B cell (primary cell): Measurements from ENCODE around the gene ZNF618. TPM values are rescaled to one million over a fixed set of nuclear protein-coding genes. Genes with fewer than 3 reads are reported as not detected.

Source experiments
- ATAC-seq: fragments of 200-7000 bp; cut with Tn5 transposase; one replicate; pipeline ENCODE4 v1.10.0; 2021; ENCODE audit warnings: low read depth, mild to moderate bottlenecking, moderate number of reproducible peaks, moderate library complexity
- CTCF ChIA-PET: fragments of 350-600 bp; sonication (Branson Sonifier 250); formaldehyde crosslinking; loops from one replicate; lab custom pipeline; 2021; ENCODE audit warnings: antibody characterized with exemption, inconsistent platforms; lab: Charles Lee
- POLR2A ChIA-PET: fragments of 350-600 bp; sonication (Branson Sonifier 250); formaldehyde crosslinking; loops from one replicate; lab custom pipeline; 2021; ENCODE audit warnings: antibody characterized with exemption; lab: Charles Lee
- DNase-seq: peaks from one replicate; pipeline ENCODE4 v3.0.0; 2013
- H2AFZ ChIP-seq: 2 replicates; pipeline ENCODE4 v1.6.1; 2012; ENCODE audit warnings: mild to moderate bottlenecking, low read depth, low read length; ENCODE audit not compliant: insufficient read depth, poor library complexity, severe bottlenecking
- H3K27ac ChIP-seq, 2 donors: 1 replicate in 1 of 2; 2 replicates in 1 of 2; pipeline ENCODE4 v1.5.1; 2012 to 2013; ENCODE audit warnings: low read length in 2 of 2, mild to moderate bottlenecking in 2 of 2, moderate library complexity in 1 of 2
- H3K27me3 ChIP-seq, 4 experiments: fragments of 200-600 bp in 1 of 4; sonication (generic) in 1 of 4; replicated peaks in 1 of 4; 1 replicate in 2 of 4; 2 replicates in 2 of 4; pipeline versions ENCODE4 v1.6.1 to v1.7.0; 2013 to 2016; ENCODE audit warnings: low read length in 3 of 4, mild to moderate bottlenecking in 2 of 4, mixed read lengths in 1 of 4, moderate library complexity in 1 of 4; ENCODE audit not compliant: insufficient read depth in 4 of 4, control insufficient read depth in 3 of 4; ENCODE audit errors: control extremely low read depth in 1 of 4
- H3K36me3 ChIP-seq, 2 experiments: replicated peaks in 1 of 2; 1 replicate in 1 of 2; 2 replicates in 1 of 2; pipeline versions ENCODE4 v1.6.1 to v1.7.1; 2013; ENCODE audit warnings: low read length in 1 of 2; ENCODE audit not compliant: insufficient read depth in 2 of 2, control insufficient read depth in 1 of 2; ENCODE audit errors: control extremely low read depth in 1 of 2, extremely low read depth in 1 of 2
- H3K4me1 ChIP-seq, 2 donors: fragments of 200-600 bp in 1 of 2; sonication (generic) in 1 of 2; 1 replicate in 1 of 2; 2 replicates in 1 of 2; pipeline versions ENCODE4 v1.5.1 to v1.6.1; 2013 to 2017; ENCODE audit warnings: low read length in 2 of 2; ENCODE audit not compliant: control insufficient read depth in 2 of 2, insufficient read depth in 2 of 2
- H3K4me2 ChIP-seq: replicated peaks from 2 replicates; pipeline ENCODE3; 2012; ENCODE audit warnings: mild to moderate bottlenecking, low read depth, low read length; ENCODE audit not compliant: poor library complexity, severe bottlenecking
- H3K4me3 ChIP-seq, 5 experiments: fragments of 200-600 bp in 1 of 5; sonication (generic) in 1 of 5; 1 replicate in 3 of 5; 2 replicates in 2 of 5; pipeline versions ENCODE4 v1.5.1 to v1.7.0; 2011 to 2016; ENCODE audit warnings: low read length in 4 of 5, mild to moderate bottlenecking in 4 of 5, low read depth in 2 of 5, control low read depth in 1 of 5, moderate library complexity in 1 of 5; ENCODE audit not compliant: insufficient read depth in 1 of 5; ENCODE audit errors: control extremely low read depth in 1 of 5, extremely low read depth in 1 of 5
- H3K79me2 ChIP-seq: fragments of 200-600 bp; sonication (generic); one replicate; pipeline ENCODE4 v1.6.0; 2016; ENCODE audit warnings: low read length; ENCODE audit not compliant: control insufficient read depth, insufficient read depth
- H3K9ac ChIP-seq: fragments of 200-600 bp; sonication (generic); 2 replicates; pipeline ENCODE4 v1.6.1; 2017; ENCODE audit warnings: mild to moderate bottlenecking, low read length, moderate library complexity
- H3K9me3 ChIP-seq, 3 donors: one replicate each; pipeline versions ENCODE4 v1.6.1 to v1.7.1; 2013; ENCODE audit warnings: low read length in 2 of 3; ENCODE audit not compliant: control insufficient read depth in 2 of 3, insufficient read depth in 1 of 3; ENCODE audit errors: control extremely low read depth in 1 of 3
- H4K20me1 ChIP-seq: 2 replicates; pipeline ENCODE4 v1.6.0; 2012; ENCODE audit warnings: mild to moderate bottlenecking, low read length; ENCODE audit not compliant: insufficient read depth, control insufficient read depth, poor library complexity, severe bottlenecking
- H3K27ac Mint-ChIP-seq: one replicate; pipeline ENCODE4 v1.8.0; 2021; ENCODE audit warnings: mixed read lengths
- H3K27me3 Mint-ChIP-seq: one replicate; pipeline ENCODE4 v1.8.0; 2021; ENCODE audit warnings: mixed read lengths
- H3K4me1 Mint-ChIP-seq: one replicate; pipeline ENCODE4 v1.8.0; 2021; ENCODE audit warnings: mixed read lengths
- H3K4me3 Mint-ChIP-seq: one replicate; pipeline ENCODE4 v1.8.0; 2021; ENCODE audit warnings: mixed read lengths
- H3K9me3 Mint-ChIP-seq: one replicate; pipeline ENCODE4 v1.8.0; 2022; ENCODE audit warnings: mixed read lengths; ENCODE audit not compliant: insufficient read depth
- CTCF ChIP-seq: fragments of 200-600 bp; IDR thresholded peaks from one replicate; pipeline ENCODE4 v1.8.0; 2022; ENCODE audit warnings: antibody characterized with exemption, mild to moderate bottlenecking
- EZH2 ChIP-seq: IDR thresholded peaks from 2 replicates; pipeline ENCODE4 v1.6.1; 2012; ENCODE audit warnings: borderline replicate concordance, low read depth, mild to moderate bottlenecking, moderate library complexity, low read length; ENCODE audit not compliant: insufficient read depth, poor library complexity, severe bottlenecking
- WGBS: methylation state at CpG from one replicate; pipeline ENCODE4 v1.1.5; 2013; ENCODE audit warnings: missing lambda C conversion rate; ENCODE audit not compliant: insufficient coverage; 5-methylcytosine and 5-hydroxymethylcytosine counted together
- intact Hi-C: fragments of 100-400 bp; cut with micrococcal nuclease; formaldehyde crosslinking; loops from one replicate; pipeline ENCODE4 v1.10.0; 2022
- polyA plus RNA-seq: library from polyadenylated mRNA; depleted of rRNA; stranded (reverse); fragments of >200 nt; gene quantifications from 2 replicates; pipeline ENCODE4 v1.2.3, GENCODE V29; 2012
- total RNA-seq, 2 donors: library from RNA; stranded (reverse); fragments of 120-200 nt in 1 of 2; gene quantifications; 1 replicate in 1 of 2; 2 replicates in 1 of 2; pipeline versions ENCODE4 v1.2.3 to v1.2.4, GENCODE V29; 2013 to 2022

Gene ZNF618
- total and polyA plus RNA-seq, 2 donors (not counting 1 experiment from before 2014, with no cell fraction given), result 1.4 to 2.5 TPM

GRCh38 chr9:113935677-113936380, 59.7 kb downstream of the ZNF618 start:
- TF ChIP-seq EZH2 (no peak), CTCF (no peak)
- Histone ChIP-seq H3K27ac (no peak overlapping the region), H2AFZ (no peak overlapping the region), H3K9ac (no peak overlapping the region), H3K4me1 (no peaks in the 10 kb centered on the region), H3K4me2 (no peak overlapping the region), H3K9me3 (peaks cover 0 to 2% (median 0%) of the 10 kb centered on the region in 3 donors), H3K36me3 (no peaks in the 10 kb centered on the region), H3K27me3 (no peaks in the 10 kb centered on the region), H3K79me2 (no peaks in the 10 kb centered on the region), H3K4me3 (no peak overlapping the region), H4K20me1 (no peaks in the 10 kb centered on the region)
- ATAC-seq, result no peak
- Mint-ChIP-seq H3K9me3 (no peaks in the 10 kb centered on the region), H3K27ac (no peak overlapping the region), H3K27me3 (no peaks in the 10 kb centered on the region), H3K4me3 (no peak overlapping the region), H3K4me1 (no peaks in the 10 kb centered on the region)
- intact Hi-C loops, result no loop called here
- POLR2A ChIA-PET, result no interaction called here
- CTCF ChIA-PET, result no interaction called here
- no peak for DNase-seq
- 89% methylated on average over 10 of the region's 10 CpGs for WGBS

GRCh38 chr9:113940077-113940476, 64.0 kb downstream of the ZNF618 start:
- no peak for ATAC-seq
- no peak for DNase-seq
- ChIA-PET POLR2A (no interaction called here), CTCF (no interaction called here)
- Mint-ChIP-seq H3K27ac (no peak overlapping the region), H3K4me1 (no peaks in the 10 kb centered on the region), H3K27me3 (peaks cover 1% of the 10 kb centered on the region), H3K9me3 (no peaks in the 10 kb centered on the region), H3K4me3 (no peak overlapping the region)
- Histone ChIP-seq H3K27me3 (no peaks in the 10 kb centered on the region), H2AFZ (no peak overlapping the region), H4K20me1 (no peaks in the 10 kb centered on the region), H3K4me2 (no peak overlapping the region), H3K4me1 (no peaks in the 10 kb centered on the region), H3K27ac (no peak overlapping the region), H3K36me3 (no peaks in the 10 kb centered on the region), H3K9me3 (no peaks in the 10 kb centered on the region), H3K4me3 (no peak overlapping the region), H3K79me2 (no peaks in the 10 kb centered on the region), H3K9ac (no peak overlapping the region)
- TF ChIP-seq CTCF (no peak), EZH2 (no peak)
- intact Hi-C loops, result no loop called here
